SU-DHL-6 (cell line): ENCODE results near the gene ACTL10.

Experiments used
- H2AFZ ChIP-seq: fragments of 200-600 bp; sonication (generic); 2 replicates; pipeline ENCODE4 v1.6.1; 2014; ENCODE audit warnings: low read depth, mild to moderate bottlenecking, moderate library complexity, mixed read lengths, antibody characterized with exemption, low read length; ENCODE audit not compliant: severe bottlenecking
- H3F3A ChIP-seq: fragments of 200-600 bp; shearing (Covaris generic); 2 replicates; pipeline ENCODE4 v1.6.0; 2016; ENCODE audit warnings: antibody characterized with exemption, mild to moderate bottlenecking; ENCODE audit not compliant: insufficient read depth
- H3K27ac ChIP-seq: fragments of 200-600 bp; sonication (generic); 2 replicates; pipeline ENCODE4 v1.5.1; 2016; ENCODE audit warnings: low read depth, mild to moderate bottlenecking, low read length, moderate library complexity, mixed read lengths
- H3K27me3 ChIP-seq: fragments of 200-600 bp; sonication (generic), shearing (Covaris generic); 2 replicates; pipeline ENCODE4 v1.6.0; 2014; ENCODE audit warnings: mild to moderate bottlenecking, low read length
- H3K36me3 ChIP-seq: fragments of 200-600 bp; sonication (generic); 2 replicates; pipeline ENCODE4 v1.6.1; 2014; ENCODE audit warnings: mild to moderate bottlenecking, low read length, mixed read lengths
- H3K4me2 ChIP-seq: fragments of 300-600, 200-600 bp; shearing (Covaris generic), sonication (generic); 2 replicates; pipeline ENCODE4 v1.6.0; 2014; ENCODE audit warnings: low read length, low read depth, mild to moderate bottlenecking; ENCODE audit not compliant: poor library complexity, severe bottlenecking
- H3K4me3 ChIP-seq: fragments of 200-600 bp; sonication (generic); 2 replicates; pipeline ENCODE4 v1.5.1; 2014; ENCODE audit warnings: antibody characterized with exemption, low read length, mild to moderate bottlenecking, mixed read lengths; ENCODE audit not compliant: insufficient read depth, poor library complexity, severe bottlenecking
- H3K79me2 ChIP-seq: fragments of 200-600 bp; sonication (generic); 2 replicates; pipeline ENCODE4 v1.6.1; 2014; ENCODE audit warnings: mild to moderate bottlenecking, low read length, moderate library complexity; ENCODE audit not compliant: insufficient read depth
- H3K9ac ChIP-seq: fragments of 200-600 bp; sonication (generic); 2 replicates; pipeline ENCODE4 v1.7.0; 2014; ENCODE audit warnings: mild to moderate bottlenecking, low read length
- H3K9me2 ChIP-seq: fragments of 200-600 bp; sonication (generic); replicated peaks from 2 replicates; pipeline ENCODE4 v1.6.1; 2014; ENCODE audit warnings: low read length; ENCODE audit not compliant: insufficient read depth
- H3K9me3 ChIP-seq: fragments of 200-600 bp; sonication (generic); 2 replicates; pipeline ENCODE4 v1.6.1; 2014; ENCODE audit warnings: low read length, mixed read lengths; ENCODE audit not compliant: insufficient read depth
- H4K20me1 ChIP-seq: fragments of 200-600 bp; sonication (generic); 2 replicates; pipeline ENCODE4 v1.6.1; 2014; ENCODE audit warnings: low read depth, mild to moderate bottlenecking, antibody characterized with exemption, low read length, moderate library complexity, mixed read lengths
- EZH2phosphoT487 ChIP-seq: fragments of 200-600 bp; sonication (generic), shearing (Covaris generic); conservative IDR thresholded peaks from 2 replicates; pipeline ENCODE4 v1.6.1; 2018; ENCODE audit warnings: mild to moderate bottlenecking, antibody characterized with exemption, low read length, moderate library complexity, mixed read lengths
- TF ChIP-seq, protein P1 (sequence below): fragments of 200-600 bp; sonication (generic); IDR thresholded peaks from one replicate; pipeline ENCODE4 v1.5.1; 2017; ENCODE audit warnings: antibody characterized with exemption, mild to moderate bottlenecking, low read length, moderate library complexity; ENCODE audit not compliant: insufficient read depth, poor library complexity, severe bottlenecking

Gene ACTL10

DNA sequence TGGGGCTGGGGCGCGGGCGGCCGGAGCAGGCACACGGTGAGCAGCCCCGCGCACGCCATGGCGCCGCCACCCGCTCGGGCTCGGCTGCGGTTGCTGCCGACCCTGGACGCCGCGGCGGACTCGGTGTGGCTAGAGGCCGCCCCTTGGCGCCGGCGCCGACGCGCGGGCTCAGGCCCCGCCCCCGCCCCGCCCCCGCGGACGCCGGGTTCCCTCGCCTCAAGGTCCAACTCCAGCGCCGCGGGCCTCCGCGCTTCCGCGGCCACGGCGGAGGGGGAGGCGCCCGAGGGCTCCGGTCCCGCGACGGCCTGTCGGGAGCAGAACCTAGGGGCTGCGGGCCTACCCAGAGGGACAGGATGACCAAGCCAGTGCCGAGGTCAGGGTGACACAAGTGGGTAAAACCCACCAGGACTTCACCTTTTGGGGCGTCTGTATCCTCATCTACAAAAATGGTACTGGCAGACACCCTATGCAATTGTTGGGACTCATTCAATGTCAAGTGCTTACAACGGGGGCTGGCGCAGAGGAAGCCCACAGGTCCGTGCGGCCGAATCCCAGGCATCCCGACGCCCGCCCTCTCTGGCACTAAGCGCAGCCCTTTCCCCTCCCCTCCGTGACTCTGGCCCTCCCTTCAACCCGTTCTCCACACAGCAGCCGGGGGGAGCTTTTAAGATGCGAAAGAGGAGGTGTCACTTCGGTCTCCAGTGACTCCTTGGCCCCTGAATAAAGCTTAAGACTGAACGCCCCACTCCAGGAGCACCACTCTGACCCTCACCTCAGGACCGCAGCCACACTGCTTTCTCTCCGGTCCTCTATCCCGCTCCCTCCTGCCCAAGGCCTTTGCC is 7.8 kb downstream of the ACTL10 start, which contains the start of gene NECAB3:
Gene NECAB3, minus strand, starts transcription at position 135 of the 842 bp plus-strand sequence. Its CDS starts 76 bp downstream, at position 59.
- Histone ChIP-seq H3K9ac (peak within 1 kb of the TSS; percentile 86), H3K27ac (peak within 1 kb of the TSS; percentile 78), H3K9me3 (no peaks in the 10 kb centered on the region), H3K4me3 (peak within 1 kb of the TSS; percentile 93), H3K36me3 (0 out of 2 replicates have a peak, but pooled peaks cover 10% of the 10 kb centered on the region), H3K79me2 (peaks cover 29% of the 10 kb centered on the region), H4K20me1 (no peaks in the 10 kb centered on the region), H3K4me2 (peak within 1 kb of the TSS; percentile 99), H2AFZ (no peak within 1 kb of the TSS), H3K9me2 (no peaks in the 10 kb centered on the region), H3F3A (peaks cover 37% of the 10 kb centered on the region), H3K27me3 (no peaks in the 10 kb centered on the region)
- TF ChIP-seq EZH2phosphoT487 = no peak
- TF ChIP-seq, protein P1, sequence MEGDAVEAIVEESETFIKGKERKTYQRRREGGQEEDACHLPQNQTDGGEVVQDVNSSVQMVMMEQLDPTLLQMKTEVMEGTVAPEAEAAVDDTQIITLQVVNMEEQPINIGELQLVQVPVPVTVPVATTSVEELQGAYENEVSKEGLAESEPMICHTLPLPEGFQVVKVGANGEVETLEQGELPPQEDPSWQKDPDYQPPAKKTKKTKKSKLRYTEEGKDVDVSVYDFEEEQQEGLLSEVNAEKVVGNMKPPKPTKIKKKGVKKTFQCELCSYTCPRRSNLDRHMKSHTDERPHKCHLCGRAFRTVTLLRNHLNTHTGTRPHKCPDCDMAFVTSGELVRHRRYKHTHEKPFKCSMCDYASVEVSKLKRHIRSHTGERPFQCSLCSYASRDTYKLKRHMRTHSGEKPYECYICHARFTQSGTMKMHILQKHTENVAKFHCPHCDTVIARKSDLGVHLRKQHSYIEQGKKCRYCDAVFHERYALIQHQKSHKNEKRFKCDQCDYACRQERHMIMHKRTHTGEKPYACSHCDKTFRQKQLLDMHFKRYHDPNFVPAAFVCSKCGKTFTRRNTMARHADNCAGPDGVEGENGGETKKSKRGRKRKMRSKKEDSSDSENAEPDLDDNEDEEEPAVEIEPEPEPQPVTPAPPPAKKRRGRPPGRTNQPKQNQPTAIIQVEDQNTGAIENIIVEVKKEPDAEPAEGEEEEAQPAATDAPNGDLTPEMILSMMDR = no peak

DNA sequence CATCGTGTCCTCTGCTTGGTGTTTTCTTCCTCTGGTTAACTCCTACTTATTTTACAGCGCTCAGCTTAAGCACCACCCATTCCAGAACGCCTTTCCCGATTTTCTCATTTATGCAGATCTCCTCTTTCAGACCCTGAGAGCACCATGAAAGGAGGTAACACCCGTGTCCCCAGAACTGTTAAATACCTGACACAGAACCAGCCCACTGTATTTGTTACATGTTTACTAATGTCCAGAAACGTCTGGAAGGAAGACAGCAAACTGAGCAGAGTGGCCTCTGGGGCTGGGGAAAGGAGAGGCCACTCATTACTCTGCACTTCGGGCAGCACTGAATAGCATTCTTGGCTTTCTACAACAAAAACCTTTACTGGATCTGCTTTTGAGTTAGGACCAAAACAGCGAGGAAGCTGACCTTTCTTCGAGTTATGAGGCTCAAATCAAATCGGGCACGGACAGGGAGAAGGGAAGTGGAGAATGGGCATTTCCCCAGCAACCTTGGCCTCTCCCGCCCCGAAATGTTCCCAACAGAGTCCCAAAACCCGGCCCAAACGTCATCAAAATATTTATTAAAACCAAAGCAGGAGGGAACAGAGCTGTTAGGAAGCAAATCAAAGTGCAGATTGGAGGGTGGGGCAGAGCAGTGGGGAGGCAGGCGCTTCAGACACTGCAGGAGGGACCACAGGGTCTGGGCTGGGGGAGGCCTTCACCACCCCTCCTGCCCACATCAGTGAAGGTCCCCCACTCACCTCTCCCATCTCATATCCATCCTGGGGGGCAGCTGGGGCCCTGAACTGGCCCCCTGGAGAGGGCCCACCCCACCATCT is 8.6 kb downstream of the ACTL10 start:
- Histone ChIP-seq H3F3A (peaks cover 36% of the 10 kb centered on the region), H3K9me3 (no peaks in the 10 kb centered on the region), H3K79me2 (peaks cover 32% of the 10 kb centered on the region), H3K4me3 (no peak overlapping the region), H2AFZ (no peak overlapping the region), H3K36me3 (0 out of 2 replicates have a peak, but pooled peaks cover 10% of the 10 kb centered on the region), H3K27me3 (no peaks in the 10 kb centered on the region), H4K20me1 (no peaks in the 10 kb centered on the region), H3K9ac (peak overlapping the region; percentile 86; the same call in 1 of the 2 replicates), H3K4me2 (peak overlapping the region; percentile 64), H3K9me2 (no peaks in the 10 kb centered on the region), H3K27ac (peak overlapping the region; percentile 78)
- no peak for TF ChIP-seq EZH2phosphoT487
- TF ChIP-seq, protein P1 = no peak

DNA sequence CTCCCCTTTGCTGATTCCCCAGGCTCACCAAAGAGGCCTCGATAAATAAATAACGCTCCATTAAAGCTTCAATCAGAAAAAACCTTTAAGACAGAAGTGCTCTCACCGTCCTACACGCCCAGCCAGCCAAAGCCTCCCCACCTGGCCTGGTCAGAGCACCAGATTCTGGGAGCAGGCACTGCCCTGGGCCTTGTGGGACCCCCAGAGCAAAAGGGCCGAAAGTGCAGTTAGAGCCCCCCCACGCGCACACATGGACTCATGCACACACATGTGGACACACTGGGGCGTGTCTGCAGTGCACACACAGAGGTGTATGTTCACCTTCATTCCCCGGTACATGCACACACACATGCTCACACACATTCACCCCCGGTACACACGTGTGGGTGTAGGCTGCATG is 9.4 kb downstream of the ACTL10 start:
- H3K9me3 ChIP-seq = no peaks in the 10 kb centered on the region

More for the DNA sequence above, 9.4 kb downstream of the ACTL10 start:
- Histone ChIP-seq H3K27ac (peak overlapping the region; percentile 78; the same call in 1 of the 2 replicates), H3K9me2 (no peaks in the 10 kb centered on the region), H3K4me2 (no peak overlapping the region), H3K9ac (no peak overlapping the region), H3K27me3 (no peaks in the 10 kb centered on the region), H4K20me1 (no peaks in the 10 kb centered on the region), H3K36me3 (0 out of 2 replicates have a peak, but pooled peaks cover 10% of the 10 kb centered on the region), H3K4me3 (no peak overlapping the region), H3K79me2 (peaks cover 36% of the 10 kb centered on the region), H2AFZ (no peak overlapping the region), H3F3A (peaks cover 44% of the 10 kb centered on the region)
- TF ChIP-seq, protein P1 = no peak
- TF ChIP-seq EZH2phosphoT487 = no peak
